Kidney (tissue), 14 donors: ENCODE measurements around the gene KREMEN1. TPM values are rescaled to one million over a fixed set of nuclear protein-coding genes. Genes with fewer than 3 reads are reported as not detected.

Source experiments
- DNase-seq, 5 donors: peaks; one replicate each; pipeline ENCODE4 v3.0.0-alpha.2; 2013 to 2020
- FAIRE-seq: peaks from 2 replicates; lab custom pipeline; 2012; peaks lifted over from hg19 to GRCh38; lab: Jason Lieb, UNC
- H3K27ac ChIP-seq, 2 donors: one replicate each; pipeline ENCODE4 v1.7.0; 2013; ENCODE audit warnings: low read depth in 2 of 2, low read length in 2 of 2, inconsistent platforms in 1 of 2
- H3K27me3 ChIP-seq: one replicate; pipeline ENCODE4 v1.7.1; 2013; ENCODE audit warnings: low read length, inconsistent platforms; ENCODE audit not compliant: control insufficient read depth, insufficient read depth
- H3K36me3 ChIP-seq, 3 donors: one replicate each; pipeline versions ENCODE4 v1.7.0 to v1.7.1; 2013; ENCODE audit warnings: low read length in 3 of 3, control low read depth in 1 of 3, inconsistent platforms in 1 of 3; ENCODE audit not compliant: insufficient read depth in 3 of 3, control insufficient read depth in 2 of 3
- H3K4me1 ChIP-seq, 3 donors: one replicate each; pipeline versions ENCODE4 v1.7.0 to v1.7.1; 2013; ENCODE audit warnings: low read length in 3 of 3, inconsistent platforms in 1 of 3, low read depth in 1 of 3; ENCODE audit not compliant: control insufficient read depth in 2 of 3, insufficient read depth in 2 of 3
- H3K4me3 ChIP-seq, 3 donors: one replicate each; pipeline versions ENCODE4 v1.7.0 to v1.8.1; 2013; ENCODE audit warnings: low read length in 3 of 3, control low read depth in 1 of 3, inconsistent platforms in 1 of 3
- H3K9ac ChIP-seq, 3 donors: one replicate each; pipeline versions ENCODE4 v1.7.0 to v1.7.1; 2013; ENCODE audit warnings: low read length in 3 of 3, control low read depth in 1 of 3, inconsistent platforms in 1 of 3
- H3K9me3 ChIP-seq, 3 donors: one replicate each; pipeline versions ENCODE4 v1.7.0 to v1.7.1; 2013; ENCODE audit warnings: low read length in 3 of 3, control low read depth in 1 of 3, inconsistent platforms in 1 of 3; ENCODE audit not compliant: control insufficient read depth in 2 of 3, insufficient read depth in 1 of 3
- CTCF ChIP-seq: IDR thresholded peaks from 3 replicates; pipeline ENCODE4 v1.5.1; 2012; ENCODE audit warnings: mild to moderate bottlenecking, moderate library complexity, borderline replicate concordance; ENCODE audit not compliant: insufficient read depth; ENCODE audit errors: extremely low read depth
- intact Hi-C: fragments of 100-400 bp; cut with DNase I; formaldehyde crosslinking; loops from one replicate; pipeline ENCODE4 v1.11.1; 2022
- polyA plus RNA-seq: library from polyadenylated mRNA; stranded (reverse); fragments of 350-450 nt; fragmentation: Illumina TruSeq; extraction: RNeasy Lipid Tissue Mini Kit (QIAGEN cat#74804); gene quantifications from one replicate; pipeline ENCODE4 v1.2.3, GENCODE V29; 2014; ENCODE audit warnings: low read depth, low replicate concordance; ENCODE audit not compliant: insufficient read depth
- total RNA-seq: library from RNA; stranded (reverse); fragmentation: NEBNext Ultra II Directional; extraction: Animal tissue kit (Norgen Biotek cat#: 25700); gene quantifications from one replicate; pipeline ENCODE4 v1.2.1, GENCODE V29; 2021
- donor health status: control.
- donor health status: control.
- donor health status: control.
- donor health status: control.
- donor health status: control.
- donor health status: DM: yes; HTN: yes; CAD: no.
- donor health status: Normal renal cell carcinoma (clear cell type).

The KREMEN1 gene
- total and polyA plus RNA-seq, 2 donors from 2014 or later, result 9.3 to 16.2 TPM

- no peak overlapping the region for H3K27ac ChIP-seq
- no peak overlapping the region for H3K4me3 ChIP-seq
- no peak for TF ChIP-seq CTCF
- H3K9me3 ChIP-seq, result no peaks in the 10 kb centered on the region
- H3K9ac ChIP-seq, result no peak overlapping the region
- H3K27me3 ChIP-seq, result no peaks in the 10 kb centered on the region
- H3K4me1 ChIP-seq, result peaks cover 0 to 4% (median 0%) of the 10 kb centered on the region in 3 donors
- DNase-seq (no peak), FAIRE-seq (no peak)
- intact Hi-C loops, result no loop called here
- peaks cover 2 to 19% (median 7%) of the 10 kb centered on the region in 3 donors for H3K36me3 ChIP-seq
These were observed 60.8 kb downstream of the KREMEN1 start for GRCh38 chr22:29133603-29134133.

DNA sequence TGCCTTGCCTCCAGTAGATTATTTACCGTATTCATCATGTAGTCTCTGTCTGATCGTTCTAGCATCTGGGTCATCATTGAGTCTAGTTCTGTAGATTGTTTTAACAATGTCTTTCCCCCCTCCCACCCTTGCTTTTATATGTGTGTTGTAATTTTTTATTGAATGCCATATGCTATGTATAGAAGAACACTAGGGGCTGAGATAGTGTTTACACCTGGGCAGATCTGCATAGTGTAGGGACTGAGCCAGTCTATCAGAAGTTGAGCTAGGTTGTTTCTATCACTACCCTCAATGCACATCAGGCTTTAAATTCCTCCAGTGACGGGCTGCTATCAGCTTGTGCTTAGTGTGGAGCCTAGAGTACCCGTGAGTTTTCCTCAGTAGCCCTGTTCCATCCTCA, 61.6 kb downstream of the KREMEN1 start:
- Histone ChIP-seq H3K27ac (no peak overlapping the region), H3K9me3 (no peaks in the 10 kb centered on the region), H3K27me3 (no peaks in the 10 kb centered on the region), H3K9ac (no peak overlapping the region), H3K4me1 (peaks cover 0 to 4% (median 0%) of the 10 kb centered on the region in 3 donors), H3K36me3 (peaks cover 2 to 22% (median 15%) of the 10 kb centered on the region in 3 donors), H3K4me3 (no peak overlapping the region)
- FAIRE-seq (no peak), DNase-seq (no peak)
- intact Hi-C loops, result no loop called here
- no peak for TF ChIP-seq CTCF

DNA sequence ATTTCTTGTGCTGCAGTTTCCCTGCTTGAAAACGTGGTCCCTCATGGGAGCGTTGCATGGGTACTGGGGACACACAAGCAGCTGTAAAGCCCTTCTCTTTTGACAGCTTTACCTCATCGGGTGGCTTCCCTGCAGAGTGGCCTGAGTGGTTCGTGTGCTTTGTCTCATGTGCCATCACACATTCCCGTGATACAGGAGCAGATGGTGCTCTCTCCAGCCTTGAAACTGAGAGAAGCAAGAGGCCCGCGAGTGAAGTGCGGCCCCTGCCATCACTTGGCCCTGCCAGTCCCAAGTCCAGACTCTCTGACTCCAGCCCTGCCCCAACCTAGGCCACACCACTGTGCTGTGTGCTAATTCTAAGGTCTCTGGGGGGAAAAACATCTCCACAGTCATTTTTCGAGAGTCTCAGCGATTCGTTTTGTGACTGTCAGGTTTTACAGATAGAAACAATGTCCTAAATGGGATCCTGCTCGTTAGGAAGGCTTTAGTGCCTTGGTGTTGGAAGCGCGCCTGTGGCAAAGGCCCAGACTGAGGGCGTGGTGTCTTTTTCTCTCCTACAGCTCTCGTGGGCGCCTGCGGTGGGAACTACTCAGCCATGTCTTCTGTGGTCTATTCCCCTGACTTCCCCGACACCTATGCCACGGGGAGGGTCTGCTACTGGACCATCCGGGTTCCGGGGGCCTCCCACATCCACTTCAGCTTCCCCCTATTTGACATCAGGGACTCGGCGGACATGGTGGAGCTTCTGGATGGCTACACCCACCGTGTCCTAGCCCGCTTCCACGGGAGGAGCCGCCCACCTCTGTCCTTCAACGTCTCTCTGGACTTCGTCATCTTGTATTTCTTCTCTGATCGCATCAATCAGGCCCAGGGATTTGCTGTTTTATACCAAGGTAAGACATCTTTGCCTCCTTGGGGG, 64.2 kb downstream of the KREMEN1 start:
- no peak for TF ChIP-seq CTCF
- Histone ChIP-seq H3K4me1 (no peaks in the 10 kb centered on the region), H3K4me3 (no peak overlapping the region), H3K36me3 (peaks cover 4 to 30% (median 25%) of the 10 kb centered on the region in 3 donors), H3K9me3 (no peaks in the 10 kb centered on the region), H3K27me3 (no peaks in the 10 kb centered on the region), H3K27ac (no peak overlapping the region), H3K9ac (no peak overlapping the region)
- no peak for DNase-seq
- intact Hi-C loops, result no loop called here
- no peak for FAIRE-seq
